IPS DF 6.9 (cell line): Measurements from ENCODE around the gene ATP6V0E2.

Experiments used
- DNase-seq: peaks from one replicate; pipeline ENCODE4 v3.0.0-alpha.2; 2013; ENCODE audit warnings: low read depth, low spot score
- H3K27ac ChIP-seq: one replicate; pipeline ENCODE4 v1.5.1; 2013; ENCODE audit warnings: low read length, control low read depth
- H3K27me3 ChIP-seq: 2 replicates; pipeline ENCODE4 v1.6.1; 2013; ENCODE audit warnings: mild to moderate bottlenecking, low read length; ENCODE audit not compliant: control insufficient read depth, insufficient read depth
- H3K36me3 ChIP-seq: 2 replicates; pipeline ENCODE4 v1.6.1; 2013; ENCODE audit warnings: low read length; ENCODE audit not compliant: control insufficient read depth, insufficient read depth
- H3K4me1 ChIP-seq: 2 replicates; pipeline ENCODE4 v1.6.1; 2013; ENCODE audit warnings: low read length; ENCODE audit not compliant: control insufficient read depth, insufficient read depth
- H3K4me3 ChIP-seq: 2 replicates; pipeline ENCODE4 v1.5.1; 2013; ENCODE audit warnings: mild to moderate bottlenecking, low read length
- H3K9me3 ChIP-seq: 2 replicates; pipeline ENCODE4 v1.6.1; 2013; ENCODE audit warnings: low read length, inconsistent platforms; ENCODE audit not compliant: control insufficient read depth, insufficient read depth
- WGBS: extraction: QIAGEN DNeasy Blood & Tissue Kit; methylation state at CpG from one replicate; pipeline ENCODE4 v1.1.7; 2013; ENCODE audit warnings: mixed read lengths, missing lambda C conversion rate; ENCODE audit not compliant: insufficient read length, insufficient coverage; 5-methylcytosine and 5-hydroxymethylcytosine counted together

Gene ATP6V0E2

DNA sequence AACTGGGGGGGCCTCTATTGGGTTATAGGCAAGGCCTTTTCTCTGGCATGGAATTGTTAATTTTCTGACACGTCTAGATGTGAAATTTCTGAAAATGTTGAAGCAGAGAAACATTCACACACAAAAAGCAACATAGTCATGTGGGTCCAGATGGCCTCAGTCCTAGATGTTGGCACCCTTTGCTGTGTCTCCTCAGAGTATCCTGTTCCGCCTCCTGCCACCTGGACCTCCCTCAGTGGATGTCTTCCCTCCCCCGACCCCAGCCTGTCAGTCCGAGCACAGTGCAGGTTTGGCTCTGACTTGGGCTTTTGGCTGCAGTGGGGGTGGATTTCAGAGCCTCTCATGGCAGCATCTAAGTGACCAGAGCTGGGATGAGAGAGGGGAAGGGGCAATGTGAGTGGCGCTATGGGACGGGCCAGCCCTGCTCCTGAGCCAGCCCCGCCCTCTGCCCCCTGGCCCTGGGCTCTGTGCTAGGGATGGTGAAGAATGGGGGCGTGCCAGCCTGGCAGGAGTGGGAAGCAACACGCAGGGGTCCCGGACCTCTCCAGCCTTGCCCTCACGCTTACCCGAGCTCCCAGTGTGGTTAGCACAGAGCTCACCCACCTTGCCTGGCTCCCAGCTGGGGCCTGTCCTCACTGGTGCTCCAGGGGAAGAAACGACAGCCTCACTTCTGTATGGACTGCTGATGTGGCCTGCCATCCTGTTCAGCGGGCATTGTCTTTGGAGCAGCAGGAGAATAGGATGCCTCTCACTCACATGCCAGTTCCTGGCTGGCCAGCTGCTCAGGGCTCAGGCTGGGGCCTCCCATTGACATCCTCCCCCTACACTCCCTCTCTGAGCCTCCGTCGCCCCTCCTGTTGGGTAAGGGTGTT lies 6.2 kb downstream of the ATP6V0E2 start:
- Histone ChIP-seq H3K27me3 (no peaks in the 10 kb centered on the region; the same call in 1 of the 2 replicates), H3K9me3 (no peaks in the 10 kb centered on the region), H3K27ac (no peak overlapping the region), H3K4me3 (no peak overlapping the region), H3K36me3 (no peaks in the 10 kb centered on the region), H3K4me1 (0 out of 2 replicates have a peak, but pooled peaks cover 1% of the 10 kb centered on the region)
- WGBS = no CpG with 5 or more reads among the region's 16 CpGs
- no peak for DNase-seq

DNA sequence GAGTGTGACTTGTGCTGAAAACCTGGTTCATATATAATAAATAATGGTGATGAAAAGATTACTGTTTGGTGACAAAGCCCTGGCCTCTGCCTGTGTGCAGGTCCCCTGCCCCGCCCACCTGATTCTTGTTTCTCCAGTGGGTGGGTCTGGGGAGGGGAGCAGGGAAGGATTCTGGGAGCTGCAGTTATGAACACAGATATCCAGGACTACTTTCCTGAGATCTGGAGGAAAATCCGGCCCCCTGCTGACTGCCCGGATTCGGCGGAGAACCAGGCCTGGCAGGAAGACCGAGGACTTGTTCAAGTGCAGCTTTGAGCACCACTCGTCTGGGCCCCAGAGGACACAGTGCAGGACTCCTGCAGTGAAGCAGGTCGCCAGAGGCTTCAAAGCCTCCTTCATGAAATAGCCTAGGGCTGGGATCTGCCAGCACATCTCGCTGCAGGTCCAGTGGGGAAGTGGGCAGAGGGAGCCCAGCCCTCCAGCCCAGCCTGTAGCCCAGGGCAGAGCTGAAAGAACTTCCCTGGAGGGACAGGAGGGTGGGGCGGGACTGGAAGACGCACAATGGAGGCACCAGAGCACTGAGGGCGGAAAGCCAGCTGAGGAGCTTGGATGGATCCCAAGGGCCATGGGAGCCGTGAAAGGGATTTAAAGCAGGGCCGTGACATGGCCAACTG lies 7.0 kb downstream of the ATP6V0E2 start:
- Histone ChIP-seq H3K27ac (no peak overlapping the region), H3K36me3 (no peaks in the 10 kb centered on the region), H3K4me3 (no peak overlapping the region), H3K27me3 (no peaks in the 10 kb centered on the region), H3K4me1 (0 out of 2 replicates have a peak, but pooled peaks cover 3% of the 10 kb centered on the region), H3K9me3 (no peaks in the 10 kb centered on the region)
- no CpG with 5 or more reads among the region's 14 CpGs for WGBS
- no peak for DNase-seq

DNA sequence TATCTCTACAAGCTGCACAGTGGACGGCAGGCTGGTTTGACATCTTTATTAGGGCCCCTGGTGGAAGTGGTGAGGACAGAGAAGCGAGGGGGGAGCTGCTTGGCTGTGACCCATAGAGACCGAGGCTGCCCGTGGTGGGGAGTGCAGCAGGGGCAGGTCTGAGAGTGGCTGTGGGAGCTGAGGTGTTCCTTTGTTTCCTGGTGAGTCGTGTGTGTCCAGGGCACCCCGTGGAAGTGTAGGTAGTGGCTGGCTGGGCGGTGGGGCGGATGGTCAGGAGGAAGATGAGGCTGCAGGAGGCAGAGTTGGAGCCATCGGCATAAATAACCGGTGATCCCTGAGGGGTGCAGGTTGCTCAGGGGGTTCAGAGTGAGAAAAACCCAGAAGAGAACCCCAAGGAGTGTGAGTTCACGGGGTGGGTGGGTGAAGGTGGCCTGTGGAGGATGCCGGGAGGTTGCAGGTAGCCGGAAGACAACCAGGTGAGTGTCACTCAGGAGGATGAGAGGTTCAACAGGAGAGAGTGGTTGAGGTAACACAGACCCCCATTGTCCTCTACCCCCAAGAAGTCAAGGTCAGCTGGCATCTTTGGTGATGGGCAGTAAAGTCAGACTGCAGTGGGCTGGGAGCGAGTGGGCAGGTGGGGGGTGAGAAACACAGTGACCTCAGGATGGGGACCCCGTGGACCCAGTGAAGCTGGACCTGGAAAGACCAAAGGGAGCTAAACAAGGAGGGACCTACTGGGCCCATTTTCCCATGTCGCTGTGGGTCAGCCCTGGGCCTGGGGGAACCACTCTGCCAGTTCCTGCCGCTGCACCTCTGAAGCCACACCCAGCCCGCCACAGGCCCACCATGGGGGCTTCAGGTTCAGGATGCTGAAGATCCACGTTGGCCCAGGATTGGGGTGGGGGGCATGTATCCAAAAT lies 7.8 kb downstream of the ATP6V0E2 start:
- Histone ChIP-seq H3K27ac (no peak overlapping the region), H3K27me3 (no peaks in the 10 kb centered on the region), H3K4me1 (0 out of 2 replicates have a peak, but pooled peaks cover 3% of the 10 kb centered on the region), H3K9me3 (no peaks in the 10 kb centered on the region), H3K36me3 (no peaks in the 10 kb centered on the region), H3K4me3 (no peak overlapping the region)
- no peak for DNase-seq
- no CpG with 5 or more reads among the region's 19 CpGs for WGBS

DNA sequence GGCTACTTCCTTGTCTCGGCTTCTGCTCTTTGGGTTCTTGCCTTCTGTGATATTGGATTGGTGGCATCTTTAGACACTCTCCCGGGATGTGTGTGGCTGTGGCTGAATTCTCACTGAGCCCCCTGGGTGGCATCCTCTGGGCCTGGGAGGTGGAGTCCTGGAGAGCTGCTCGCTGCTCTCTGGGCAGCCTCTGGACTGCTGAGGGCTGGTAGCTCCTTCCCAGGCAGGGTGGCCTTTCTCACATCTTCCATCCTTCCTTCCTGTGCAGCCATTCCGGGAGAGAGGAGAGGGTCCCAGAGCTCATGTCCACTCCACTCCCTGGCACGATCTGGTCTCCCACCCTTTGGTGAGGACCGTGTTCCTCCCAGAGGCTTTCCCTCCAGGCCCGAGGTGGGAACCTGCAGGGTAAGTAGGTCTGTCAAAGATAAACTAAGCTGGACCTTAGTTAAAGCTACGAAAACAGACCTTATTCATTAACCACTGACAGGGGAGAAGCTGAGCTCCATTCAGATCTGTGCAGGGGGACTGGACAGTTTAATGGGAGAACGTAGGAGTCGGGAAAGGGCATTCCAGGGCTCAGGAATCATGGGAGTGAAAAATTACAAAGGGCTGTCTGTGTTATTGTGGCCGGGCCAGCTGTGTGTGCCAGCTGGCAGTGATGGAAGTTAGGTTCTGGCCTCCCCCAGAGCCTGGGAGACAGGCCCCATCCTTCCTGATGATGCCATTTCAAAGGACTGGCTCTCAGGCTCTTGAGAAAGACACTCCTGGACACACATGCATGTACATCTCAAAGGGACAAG lies 8.7 kb downstream of the ATP6V0E2 start:
- no peaks in the 10 kb centered on the region for H3K27me3 ChIP-seq
- no peak for DNase-seq
- WGBS = no CpG with 5 or more reads among the region's 11 CpGs
- 0 out of 2 replicates have a peak, but pooled peaks cover 3% of the 10 kb centered on the region for H3K4me1 ChIP-seq
- H3K4me3 ChIP-seq = no peak overlapping the region
- no peaks in the 10 kb centered on the region for H3K36me3 ChIP-seq
- H3K9me3 ChIP-seq = no peaks in the 10 kb centered on the region
- no peak overlapping the region for H3K27ac ChIP-seq

DNA sequence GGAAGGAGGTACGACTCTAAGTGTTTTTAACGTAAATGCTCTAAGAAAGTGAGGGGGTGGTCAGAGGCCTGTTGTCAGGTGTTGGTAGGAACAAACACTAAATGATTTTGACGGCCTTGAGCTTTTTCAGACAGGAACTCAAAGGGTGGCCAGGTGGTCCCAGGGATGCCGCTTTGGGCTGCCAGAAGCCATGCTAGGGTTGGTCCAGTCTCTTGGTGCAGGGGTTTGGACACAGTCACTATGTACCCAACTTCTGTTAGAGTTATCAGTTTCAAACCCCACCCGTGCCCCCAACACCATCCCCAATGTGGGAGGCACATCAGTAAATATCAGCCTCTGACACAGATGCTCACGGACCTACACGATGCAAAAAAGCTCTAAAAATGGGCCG lies 9.3 kb downstream of the ATP6V0E2 start:
- WGBS = no CpG with 5 or more reads among the region's 8 CpGs
- 0 out of 2 replicates have a peak, but pooled peaks cover 3% of the 10 kb centered on the region for H3K4me1 ChIP-seq
- DNase-seq = no peak

DNA sequence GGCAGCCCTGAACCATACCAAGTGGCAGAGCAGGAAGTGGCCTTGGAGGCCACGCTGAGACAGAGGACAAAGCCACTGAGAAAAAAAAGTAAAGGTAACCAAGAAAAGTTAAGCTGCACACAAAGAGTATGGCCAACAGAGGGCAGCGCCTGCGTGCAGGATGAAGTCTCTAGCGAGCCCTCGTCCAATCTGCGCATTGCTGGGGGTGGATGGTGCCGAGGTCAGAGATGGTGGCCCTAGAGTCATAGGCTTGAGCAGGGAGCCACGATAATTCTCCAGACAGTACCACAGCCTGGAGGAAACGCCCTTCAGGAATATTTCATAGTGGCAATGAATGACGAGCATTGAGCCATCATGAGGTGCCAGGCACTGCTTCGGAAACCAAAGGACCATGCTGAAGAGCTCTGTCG lies 9.7 kb downstream of the ATP6V0E2 start:
- Histone ChIP-seq H3K4me1 (0 out of 2 replicates have a peak, but pooled peaks cover 3% of the 10 kb centered on the region), H3K4me3 (no peak overlapping the region), H3K9me3 (no peaks in the 10 kb centered on the region), H3K27ac (no peak overlapping the region), H3K36me3 (no peaks in the 10 kb centered on the region), H3K27me3 (no peaks in the 10 kb centered on the region)
- DNase-seq = no peak
- no CpG with 5 or more reads among the region's 12 CpGs for WGBS

More for the DNA sequence above, 9.3 kb downstream of the ATP6V0E2 start:
- no peak overlapping the region for H3K4me3 ChIP-seq
- H3K36me3 ChIP-seq = no peaks in the 10 kb centered on the region
- no peak overlapping the region for H3K27ac ChIP-seq
- H3K27me3 ChIP-seq = no peaks in the 10 kb centered on the region
- no peaks in the 10 kb centered on the region for H3K9me3 ChIP-seq

DNA sequence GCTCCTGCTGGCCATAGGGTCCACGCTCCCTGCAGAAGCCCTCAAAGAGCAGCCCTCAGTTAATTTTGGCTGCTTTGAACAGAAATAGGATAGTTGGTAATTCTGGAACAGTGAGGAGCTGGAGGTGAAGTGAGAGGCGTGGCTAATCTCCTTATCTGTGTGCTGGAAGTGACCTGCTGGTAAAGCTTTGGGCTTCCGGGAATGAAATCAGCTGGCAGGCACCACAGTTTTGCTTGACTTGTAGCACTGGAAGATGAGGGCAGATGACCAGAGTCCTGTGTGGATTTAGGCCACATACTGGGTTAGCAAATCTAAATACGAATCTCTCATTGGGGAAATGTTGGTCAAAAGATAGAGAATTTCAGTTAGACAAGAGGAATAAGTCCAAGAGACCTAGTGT lies 10.2 kb downstream of the ATP6V0E2 start:
- Histone ChIP-seq H3K9me3 (no peaks in the 10 kb centered on the region), H3K4me1 (0 out of 2 replicates have a peak, but pooled peaks cover 3% of the 10 kb centered on the region), H3K27me3 (no peaks in the 10 kb centered on the region), H3K27ac (no peak overlapping the region), H3K36me3 (no peaks in the 10 kb centered on the region), H3K4me3 (no peak overlapping the region)
- DNase-seq = no peak
- no CpG with 5 or more reads among the region's 4 CpGs for WGBS

GRCh38 chr7:149884541-149884940 lies 10.8 kb downstream of the ATP6V0E2 start:
- 0 out of 2 replicates have a peak, but pooled peaks cover 3% of the 10 kb centered on the region for H3K4me1 ChIP-seq
- H3K4me3 ChIP-seq = no peak overlapping the region
- no peaks in the 10 kb centered on the region for H3K27me3 ChIP-seq
- H3K27ac ChIP-seq = no peak overlapping the region
- WGBS = no CpG with 5 or more reads among the region's 2 CpGs
- H3K36me3 ChIP-seq = no peaks in the 10 kb centered on the region
- no peak for DNase-seq
- no peaks in the 10 kb centered on the region for H3K9me3 ChIP-seq

DNA sequence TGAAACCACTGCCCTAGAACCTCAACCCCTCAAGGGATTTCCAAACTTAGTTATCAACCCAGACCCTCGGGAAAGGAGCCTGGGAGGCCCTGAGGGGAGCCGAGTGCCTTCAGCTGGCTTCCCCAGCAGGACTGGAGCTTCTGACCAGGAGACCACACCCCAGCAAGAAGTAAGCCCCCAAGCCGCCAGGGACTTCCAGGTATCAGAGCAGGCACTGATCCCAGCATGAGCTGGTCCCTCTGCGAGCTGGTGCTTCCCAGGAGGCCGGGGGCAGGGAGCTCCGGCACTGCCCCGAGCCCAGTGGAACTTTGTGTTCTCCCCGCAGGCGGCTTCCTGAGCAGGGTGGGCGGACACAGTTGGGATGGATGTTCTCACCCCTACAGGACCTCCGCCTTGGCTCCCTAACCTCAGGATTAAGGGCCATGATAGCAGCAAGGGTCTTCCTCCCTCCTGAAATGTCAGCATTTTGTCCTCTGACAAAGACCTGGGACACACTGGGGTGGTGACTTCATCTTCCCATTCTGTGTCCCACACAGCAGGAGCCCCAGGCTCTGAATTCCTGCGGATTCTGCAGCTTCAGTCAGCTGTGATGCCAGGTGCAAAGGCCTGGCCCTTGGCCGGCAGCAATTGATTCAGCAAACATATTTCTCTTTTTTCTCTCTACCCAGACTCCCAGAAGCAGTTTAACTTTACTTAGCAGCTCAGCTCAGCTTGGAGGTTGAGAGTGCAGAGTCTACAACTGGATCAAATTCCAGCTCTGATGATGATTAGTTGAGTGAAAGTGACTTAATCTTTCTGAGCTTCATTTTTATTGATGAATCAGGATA lies 11.6 kb downstream of the ATP6V0E2 start:
- DNase-seq = no peak
- WGBS = no CpG with 5 or more reads among the region's 13 CpGs
- no peaks in the 10 kb centered on the region for H3K27me3 ChIP-seq
- no peaks in the 10 kb centered on the region for H3K9me3 ChIP-seq
- 0 out of 2 replicates have a peak, but pooled peaks cover 2% of the 10 kb centered on the region for H3K4me1 ChIP-seq
- no peak overlapping the region for H3K4me3 ChIP-seq
- no peaks in the 10 kb centered on the region for H3K36me3 ChIP-seq
- H3K27ac ChIP-seq = no peak overlapping the region
